HEK293 (cell line): ENCODE data around the gene SORT1.
"Not testable (repeated sequence)": the region's sequence is repeated elsewhere in the genome, so short reads cannot be mapped to it uniquely, and the experiment has no call there.

Experiments used
- CTCF ChIP-seq: fragments of 450-650 bp; formaldehyde crosslinking; IDR thresholded peaks from 2 replicates; pipeline ENCODE4 v1.5.1; 2016; ENCODE audit warnings: missing biosample characterization, missing genetic modification characterization
- YY1 ChIP-seq: fragments of 450-650 bp; formaldehyde crosslinking; IDR thresholded peaks from 2 replicates; pipeline ENCODE4 v1.5.1; 2018; ENCODE audit warnings: missing biosample characterization, missing genetic modification characterization
- ZNF280C ChIP-seq: fragments of 450-650 bp; formaldehyde crosslinking; IDR thresholded peaks from 2 replicates; pipeline ENCODE4 v1.5.1; 2016; ENCODE audit warnings: missing biosample characterization, missing genetic modification characterization
- ZNF785 ChIP-seq: fragments of 450-650 bp; formaldehyde crosslinking; IDR thresholded peaks from 2 replicates; pipeline ENCODE4 v1.5.1; 2016; ENCODE audit warnings: missing biosample characterization, missing genetic modification characterization

- TF ChIP-seq CTCF (tag by site-specific recombination); ZNF785 (tag by site-specific recombination); YY1 (tag by site-specific recombination); ZNF280C: not testable (repeated sequence)
Observed at GRCh38 chr1:109445949-109446695, 48.4 kb upstream of the SORT1 start.
